Adrenal gland (tissue), 19 donors: ENCODE measurements around the gene SLC35C1. TPM values are rescaled to one million over a fixed set of nuclear protein-coding genes. Genes with fewer than 3 reads are reported as not detected.

Experiments used
- DNase-seq, 7 donors: peaks; one replicate each; pipeline ENCODE4 v3.0.0-alpha.2; 2019 to 2020
- H3K27ac ChIP-seq, 5 donors: fragments of 200-600 bp; sonication (generic) in 4 of 5; 1 replicate in 3 of 5; 2 replicates in 2 of 5; pipeline versions ENCODE4 v1.5.1 to v1.8.0; 2016 to 2020; ENCODE audit warnings: mild to moderate bottlenecking in 1 of 5
- H3K27me3 ChIP-seq: fragments of 200-600 bp; 2 replicates; pipeline ENCODE4 v1.8.0; 2021
- H3K36me3 ChIP-seq, 2 donors: fragments of 200-600 bp; replicated peaks in 1 of 2; 1 replicate in 1 of 2; 2 replicates in 1 of 2; pipeline versions ENCODE4 v1.5.1 to v1.8.0; 2018 to 2022
- H3K4me1 ChIP-seq, 2 donors: fragments of 200-600 bp; replicated peaks in 1 of 2; 1 replicate in 1 of 2; 2 replicates in 1 of 2; pipeline versions ENCODE4 v1.5.1 to v1.8.0; 2018 to 2021
- H3K4me3 ChIP-seq, 4 donors: fragments of 200-600 bp; sonication (generic) in 3 of 4; one replicate each; pipeline ENCODE4 v1.5.1; 2016 to 2018
- H3K9me3 ChIP-seq, 3 donors: fragments of 200-600 bp; sonication (generic) in 1 of 3; replicated peaks in 1 of 3; 1 replicate in 2 of 3; 2 replicates in 1 of 3; pipeline versions ENCODE4 v1.5.1 to v1.8.0; 2016 to 2021
- POLR2A ChIP-seq, 2 donors: fragments of 450-650 bp; IDR thresholded peaks; one replicate each; pipeline ENCODE4 v1.6.1; 2017; ENCODE audit warnings: antibody characterized with exemption in 2 of 2, mild to moderate bottlenecking in 2 of 2, moderate library complexity in 1 of 2
- WGBS, 4 donors: extraction: QIAGEN DNeasy Blood & Tissue Kit in 2 of 4; methylation state at CpG; one replicate each; pipeline versions ENCODE4 v1.1.5 to v1.1.7; 2013 to 2017; 5-methylcytosine and 5-hydroxymethylcytosine counted together
- intact Hi-C, 2 donors: fragments of 100-400 bp; cut with DNase I; formaldehyde crosslinking; loops; one replicate each; pipeline versions ENCODE4 v1.14.1 to v1.15.0; 2022 to 2023
- long read RNA-seq, 10 donors: library from polyadenylated mRNA in 3 of 10; unstranded in 2 of 10; stranded (forward) in 1 of 10; transcript quantifications; one replicate each; pipeline ENCODE4 v2.0.0 and lab custom pipeline, GENCODE V29; 2021 to 2026
- polyA plus RNA-seq, 3 donors: library from polyadenylated mRNA; stranded (reverse); fragments of 200-250 nt in 2 of 3; fragments of 350-450 nt in 1 of 3; fragmentation: Illumina TruSeq in 1 of 3; extraction: RNeasy Lipid Tissue Mini Kit (QIAGEN cat#74804) in 1 of 3; gene quantifications; one replicate each; pipeline ENCODE4 v1.2.3, GENCODE V29; 2013 to 2014
- total RNA-seq, 9 donors: library from RNA; depleted of rRNA in 4 of 9; stranded (reverse); fragments of >200 nt in 4 of 9; fragments of 120-200 nt in 1 of 9; fragmentation: NEBNext Ultra II Directional in 1 of 9; extraction: Animal tissue kit (Norgen Biotek cat#: 25700) in 1 of 9; gene quantifications; one replicate each; pipeline versions ENCODE4 v1.1.0 to v1.2.4, GENCODE V29; 2013 to 2023
- TF ChIP-seq, protein P1 (sequence below), 6 experiments: fragments of 450-650 bp in 4 of 6; fragments of 200-600 bp in 2 of 6; sonication (generic) in 1 of 6; IDR thresholded peaks; 1 replicate in 5 of 6; 2 replicates in 1 of 6; pipeline versions ENCODE4 v1.5.1 to v1.8.0; 2016 to 2021; ENCODE audit warnings: antibody characterized with exemption in 6 of 6, mild to moderate bottlenecking in 2 of 6, moderate library complexity in 1 of 6
- donor health status: healthy with polysubstance abuse.
- donor health status: Bipolar disorder and iron deficiency.
- donor health status: DM: yes; HTN: yes; CAD: no.
- donor health status: DM: no; HTN: no; CAD: no.
- donor health status: DM: no; HTN: no; CAD: no.
- donor health status: DM: yes; HTN: yes; CAD: no.

Gene SLC35C1
- total RNA-seq (10 to 100 TPM in 6 of 9 donors, 1 to 10 TPM in 3; 4.4 to 17.3 (median 11.1) TPM), polyA plus RNA-seq (1 to 10 TPM; 6.3 to 8.2 (median 7.8) TPM)
- long read RNA-seq, donor 1, full-length matches to known transcripts = 13 of 22 reads
- long read RNA-seq, donor 1, partial matches to known transcripts = 9 of 22 reads
- long read RNA-seq, donor 1, other reads (novel, unspliced or antisense) = 0 of 22 reads
- long read RNA-seq, donor 2, full-length matches to known transcripts = 8 of 8 reads
- long read RNA-seq, donor 2, partial matches to known transcripts = 0 of 8 reads
- long read RNA-seq, donor 2, other reads (novel, unspliced or antisense) = 0 of 8 reads
- long read RNA-seq, donor 3, full-length matches to known transcripts = 8 of 8 reads
- long read RNA-seq, donor 3, partial matches to known transcripts = 0 of 8 reads
- long read RNA-seq, donor 3, other reads (novel, unspliced or antisense) = 0 of 8 reads
- long read RNA-seq, donor 4, full-length matches to known transcripts = 6 of 8 reads
- long read RNA-seq, donor 4, partial matches to known transcripts = 2 of 8 reads
- long read RNA-seq, donor 4, other reads (novel, unspliced or antisense) = 0 of 8 reads
- long read RNA-seq, donor 5, full-length matches to known transcripts = 32 of 42 reads
- long read RNA-seq, donor 5, partial matches to known transcripts = 3 of 42 reads
- long read RNA-seq, donor 5, other reads (novel, unspliced or antisense) = 7 of 42 reads
- long read RNA-seq, donor 6, partial matches to known transcripts = 0 of 1 reads
- long read RNA-seq, donor 6, other reads (novel, unspliced or antisense) = 1 of 1 reads
- long read RNA-seq, donor 7, full-length matches to known transcripts = 4 of 4 reads
- long read RNA-seq, donor 7, partial matches to known transcripts = 0 of 4 reads
- long read RNA-seq, donor 7, other reads (novel, unspliced or antisense) = 0 of 4 reads
- long read RNA-seq, donor 8, full-length matches to known transcripts = 9 of 23 reads
- long read RNA-seq, donor 8, partial matches to known transcripts = 14 of 23 reads
- long read RNA-seq, donor 8, other reads (novel, unspliced or antisense) = 0 of 23 reads
- long read RNA-seq, donor 9, full-length matches to known transcripts = 3 of 3 reads
- long read RNA-seq, donor 9, partial matches to known transcripts = 0 of 3 reads
- long read RNA-seq, donor 9, other reads (novel, unspliced or antisense) = 0 of 3 reads
- long read RNA-seq, donor 10, full-length matches to known transcripts = 1 of 1 reads
- long read RNA-seq, donor 10, partial matches to known transcripts = 0 of 1 reads
- long read RNA-seq, donor 10, other reads (novel, unspliced or antisense) = 0 of 1 reads

GRCh38 chr11:45804761-45805304 lies at the start of gene SLC35C1:
TSS of gene SLC35C1 (plus strand) at chr11:45805149. CDS start at chr11:45805802, 653 bp downstream.
- Histone ChIP-seq H3K27me3 (no peaks in the 10 kb centered on the region), H3K27ac (peak within 1 kb of the TSS in 4 of 5 donors; percentile 69 to 84 (median 74)), H3K9me3 (no peaks in the 10 kb centered on the region), H3K36me3 (no peaks in the 10 kb centered on the region), H3K4me1 (peaks cover 20 to 29% of the 10 kb centered on the region in 2 donors), H3K4me3 (peak within 1 kb of the TSS; percentile 67 to 95 (median 77))
- DNase-seq = peak; percentile 96 to 98 (median 97)
- peak; percentile 55 to 79 for TF ChIP-seq POLR2A (IDR thresholded peaks at IDR 0.05)
- TF ChIP-seq, protein P1, sequence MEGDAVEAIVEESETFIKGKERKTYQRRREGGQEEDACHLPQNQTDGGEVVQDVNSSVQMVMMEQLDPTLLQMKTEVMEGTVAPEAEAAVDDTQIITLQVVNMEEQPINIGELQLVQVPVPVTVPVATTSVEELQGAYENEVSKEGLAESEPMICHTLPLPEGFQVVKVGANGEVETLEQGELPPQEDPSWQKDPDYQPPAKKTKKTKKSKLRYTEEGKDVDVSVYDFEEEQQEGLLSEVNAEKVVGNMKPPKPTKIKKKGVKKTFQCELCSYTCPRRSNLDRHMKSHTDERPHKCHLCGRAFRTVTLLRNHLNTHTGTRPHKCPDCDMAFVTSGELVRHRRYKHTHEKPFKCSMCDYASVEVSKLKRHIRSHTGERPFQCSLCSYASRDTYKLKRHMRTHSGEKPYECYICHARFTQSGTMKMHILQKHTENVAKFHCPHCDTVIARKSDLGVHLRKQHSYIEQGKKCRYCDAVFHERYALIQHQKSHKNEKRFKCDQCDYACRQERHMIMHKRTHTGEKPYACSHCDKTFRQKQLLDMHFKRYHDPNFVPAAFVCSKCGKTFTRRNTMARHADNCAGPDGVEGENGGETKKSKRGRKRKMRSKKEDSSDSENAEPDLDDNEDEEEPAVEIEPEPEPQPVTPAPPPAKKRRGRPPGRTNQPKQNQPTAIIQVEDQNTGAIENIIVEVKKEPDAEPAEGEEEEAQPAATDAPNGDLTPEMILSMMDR (IDR thresholded peaks at IDR 0.05) = peak in 3 of 6 experiments; percentile 7 to 29 (median 10)
- WGBS, 4 donors = 0 to 1% (median 0%) methylated on average over 2 to 49 of the region's 49 CpGs
- intact Hi-C loops = no loop called here

GRCh38 chr11:45755281-45755859 lies 49.6 kb upstream of the SLC35C1 start:
- 61 to 76% (median 66%) methylated on average over 13 to 14 of the region's 14 CpGs for WGBS, 4 donors
- no peak overlapping the region for H3K4me3 ChIP-seq
- peaks cover 0 to 11% of the 10 kb centered on the region in 2 donors for H3K4me1 ChIP-seq
- no peaks in the 10 kb centered on the region for H3K9me3 ChIP-seq
- intact Hi-C loops = loop anchor here in 1 of 2 donors (10.0 kb wide), 1 partner anchor 101 kb away; no protein-coding TSS in a partner anchor
- TF ChIP-seq, protein P1 (IDR thresholded peaks at IDR 0.05) = no peak
- TF ChIP-seq POLR2A (IDR thresholded peaks at IDR 0.05) = no peak
- H3K27me3 ChIP-seq = no peaks in the 10 kb centered on the region
- peak overlapping the region in 2 of 5 donors; percentile 10 to 28 for H3K27ac ChIP-seq
- no peaks in the 10 kb centered on the region for H3K36me3 ChIP-seq
- no peak for DNase-seq

DNA sequence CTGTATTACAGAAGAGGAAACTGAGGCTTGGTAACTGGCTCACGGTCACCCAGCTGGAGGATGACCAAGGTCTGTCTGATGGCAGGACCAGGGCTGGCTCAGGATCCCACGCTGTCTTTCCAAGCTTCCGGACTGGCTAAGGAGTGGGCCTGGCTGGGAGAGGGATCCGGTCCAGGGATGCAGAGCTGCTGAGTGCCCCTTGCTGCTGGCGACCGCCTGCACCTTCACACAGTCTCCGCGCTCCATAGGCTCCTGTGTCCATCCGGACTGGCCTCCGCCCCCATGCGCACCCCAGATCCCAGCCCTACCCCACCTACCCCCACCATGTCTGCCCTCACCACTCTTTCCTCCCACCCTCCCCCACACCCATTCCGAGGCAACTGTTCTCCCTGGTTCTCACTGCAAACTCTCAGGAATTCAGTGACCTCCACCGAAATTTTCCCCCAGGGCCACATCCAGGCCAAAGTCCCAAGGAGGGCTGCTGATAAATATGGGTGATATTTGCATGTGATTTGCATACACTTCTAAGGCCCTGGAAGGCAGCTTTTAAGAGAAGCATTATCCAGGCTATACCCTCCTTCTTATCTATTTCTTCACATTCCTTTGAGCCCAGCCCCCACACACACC lies 48.5 kb upstream of the SLC35C1 start:
- intact Hi-C loops = loop anchor here in 1 of 2 donors (10.0 kb wide), 1 partner anchor 102 kb away; no protein-coding TSS in a partner anchor
- no peaks in the 10 kb centered on the region for H3K27me3 ChIP-seq
- H3K9me3 ChIP-seq = no peaks in the 10 kb centered on the region
- H3K27ac ChIP-seq = no peak overlapping the region
- H3K4me1 ChIP-seq = peaks cover 0 to 11% of the 10 kb centered on the region in 2 donors
- H3K4me3 ChIP-seq = no peak overlapping the region
- TF ChIP-seq POLR2A (IDR thresholded peaks at IDR 0.05) = no peak
- TF ChIP-seq, protein P1 (IDR thresholded peaks at IDR 0.05) = no peak
- no peak for DNase-seq
- 79 to 96% (median 81%) methylated on average over 4 to 13 of the region's 13 CpGs for WGBS, 4 donors
- no peaks in the 10 kb centered on the region for H3K36me3 ChIP-seq
